Measurements from ENCODE around the gene PRELID3B.

DNA sequence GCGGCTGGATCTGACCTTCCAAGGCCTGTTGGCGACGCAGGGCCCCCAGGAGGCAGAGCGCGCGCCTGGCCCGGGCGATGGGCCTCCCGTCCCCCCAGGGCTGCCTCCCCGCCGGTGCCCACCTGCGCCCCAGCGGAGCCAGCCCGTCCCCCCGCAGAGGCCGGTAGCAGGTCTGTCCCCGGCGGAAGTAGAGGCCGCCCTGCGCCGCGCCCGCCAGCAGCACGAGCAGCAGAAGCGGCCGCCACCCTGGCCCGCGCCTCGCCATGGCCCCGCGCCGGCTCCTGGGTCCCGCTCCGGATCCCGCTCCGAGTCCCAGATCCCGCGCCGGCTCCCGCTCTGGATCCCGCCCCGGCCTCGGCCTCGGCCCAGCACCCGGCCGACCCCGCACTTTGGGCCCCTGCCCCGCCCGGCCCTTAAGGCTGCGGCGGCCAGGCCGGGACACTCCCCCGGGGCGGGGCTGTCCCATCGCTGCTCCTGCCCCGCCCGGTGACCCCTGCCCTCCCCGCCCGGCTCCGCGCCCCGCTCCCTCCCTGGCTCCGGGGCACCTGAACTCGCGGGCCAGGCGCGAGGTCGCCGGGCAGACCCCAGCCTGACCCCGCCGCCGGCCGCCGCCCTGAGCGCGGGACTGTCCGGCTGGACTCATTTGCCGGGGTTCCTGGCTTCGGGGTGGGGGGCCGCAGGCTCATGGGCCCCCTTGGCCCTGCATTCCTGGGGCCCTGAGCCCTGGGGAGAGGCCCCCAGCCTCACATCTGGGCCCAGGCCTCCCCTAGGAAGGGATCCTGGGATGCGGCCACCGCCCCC lies 35.5 kb downstream of the PRELID3B start, which contains the start of gene CTSZ:
- TF ChIP-seq, protein P1, sequence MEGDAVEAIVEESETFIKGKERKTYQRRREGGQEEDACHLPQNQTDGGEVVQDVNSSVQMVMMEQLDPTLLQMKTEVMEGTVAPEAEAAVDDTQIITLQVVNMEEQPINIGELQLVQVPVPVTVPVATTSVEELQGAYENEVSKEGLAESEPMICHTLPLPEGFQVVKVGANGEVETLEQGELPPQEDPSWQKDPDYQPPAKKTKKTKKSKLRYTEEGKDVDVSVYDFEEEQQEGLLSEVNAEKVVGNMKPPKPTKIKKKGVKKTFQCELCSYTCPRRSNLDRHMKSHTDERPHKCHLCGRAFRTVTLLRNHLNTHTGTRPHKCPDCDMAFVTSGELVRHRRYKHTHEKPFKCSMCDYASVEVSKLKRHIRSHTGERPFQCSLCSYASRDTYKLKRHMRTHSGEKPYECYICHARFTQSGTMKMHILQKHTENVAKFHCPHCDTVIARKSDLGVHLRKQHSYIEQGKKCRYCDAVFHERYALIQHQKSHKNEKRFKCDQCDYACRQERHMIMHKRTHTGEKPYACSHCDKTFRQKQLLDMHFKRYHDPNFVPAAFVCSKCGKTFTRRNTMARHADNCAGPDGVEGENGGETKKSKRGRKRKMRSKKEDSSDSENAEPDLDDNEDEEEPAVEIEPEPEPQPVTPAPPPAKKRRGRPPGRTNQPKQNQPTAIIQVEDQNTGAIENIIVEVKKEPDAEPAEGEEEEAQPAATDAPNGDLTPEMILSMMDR (conservative IDR thresholded peaks at IDR 0.05) = no peak
- no peak for TF ChIP-seq EZH2 (IDR thresholded peaks at IDR 0.05; ENCODE audit: low read depth)

Measured in PC-9 (cell line).